ENCODE measurements around the gene FER.

GRCh38 chr5:109022056-109022455 lies 274.4 kb downstream of the FER start:
- no peak for TF ChIP-seq CTCF (IDR thresholded peaks at IDR 0.05)
- TF ChIP-seq POLR2AphosphoS5 (IDR thresholded peaks at IDR 0.05), result no peak
- no peak for TF ChIP-seq POLR2A (IDR thresholded peaks at IDR 0.05)
